Measurements from ENCODE around the gene ZFPM1.

ZFPM1 gene

GRCh38 chr16:88584676-88585075 lies 131.6 kb downstream of the ZFPM1 start:
- no peaks in the 10 kb centered on the region for H3K4me1 ChIP-seq (ENCODE audit: control insufficient read depth, insufficient read depth, low read length, poor library complexity, severe bottlenecking)
- H3K27ac ChIP-seq (ENCODE audit: low read depth, low read length, severe bottlenecking) = no peak overlapping the region
- H3K4me3 ChIP-seq (ENCODE audit: extremely low read depth, insufficient read depth, low read length, poor library complexity, severe bottlenecking) = no peak overlapping the region
- 86% methylated on average over 3 of the region's 6 CpGs; no CpG with 5 or more reads in 1 of the 2 experiments for WGBS, 2 experiments (ENCODE audit: insufficient coverage in 2 of 2)
- H3K9me3 ChIP-seq (ENCODE audit: control insufficient read depth, low read length) = no peaks in the 10 kb centered on the region
- H3K36me3 ChIP-seq (ENCODE audit: control insufficient read depth, insufficient read depth, low read length) = peaks cover 74% of the 10 kb centered on the region

- WGBS, 2 experiments (ENCODE audit: insufficient coverage in 2 of 2) = 96 to 100% methylated on average over 7 to 8 of the region's 8 CpGs
These were observed 132.2 kb downstream of the ZFPM1 start for GRCh38 chr16:88585269-88585668.

DNA sequence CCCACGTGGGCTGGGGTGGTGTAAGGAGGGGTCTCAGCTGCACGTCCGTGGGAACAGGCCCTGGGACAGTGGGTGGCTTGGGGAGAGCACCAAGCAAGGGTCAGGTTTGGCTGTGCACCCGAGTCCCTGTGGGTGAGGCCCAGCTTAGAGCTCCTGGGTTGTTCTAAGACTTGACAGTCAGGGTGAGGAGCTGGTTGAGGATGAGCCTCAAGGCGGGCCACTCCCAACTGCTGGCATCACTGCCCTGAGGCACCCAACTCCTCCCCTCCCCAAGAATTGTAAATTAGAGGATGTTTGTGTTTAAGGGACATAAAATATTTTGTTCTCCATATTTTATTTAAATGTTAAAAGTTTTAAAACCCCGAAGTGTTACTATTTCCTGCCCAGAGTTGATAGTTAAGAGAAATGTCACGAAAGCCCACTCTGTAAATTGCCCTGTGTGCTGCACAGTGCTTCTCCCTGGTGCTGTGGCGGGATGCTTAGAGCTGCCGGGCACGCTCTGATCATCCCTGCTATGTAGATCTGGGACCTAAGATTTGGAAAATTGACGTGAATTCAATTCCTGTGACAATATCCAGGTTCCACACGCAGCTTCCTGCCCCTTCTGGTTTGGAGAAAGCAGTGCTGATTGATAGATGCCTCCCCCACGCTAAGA lies 133.0 kb downstream of the ZFPM1 start:
- Histone ChIP-seq H3K9me3 (ENCODE audit: control insufficient read depth, low read length) (no peaks in the 10 kb centered on the region), H3K27ac (ENCODE audit: low read depth, low read length, severe bottlenecking) (no peak overlapping the region), H3K4me1 (ENCODE audit: control insufficient read depth, insufficient read depth, low read length, poor library complexity, severe bottlenecking) (no peaks in the 10 kb centered on the region), H3K36me3 (ENCODE audit: control insufficient read depth, insufficient read depth, low read length) (peaks cover 73% of the 10 kb centered on the region), H3K4me3 (ENCODE audit: extremely low read depth, insufficient read depth, low read length, poor library complexity, severe bottlenecking) (no peak overlapping the region)
- 93 to 96% methylated on average over 11 of the region's 13 CpGs for WGBS, 2 experiments (ENCODE audit: insufficient coverage in 2 of 2)

More at GRCh38 chr16:88585269-88585668, 132.2 kb downstream of the ZFPM1 start:
- H3K4me1 ChIP-seq (ENCODE audit: control insufficient read depth, insufficient read depth, low read length, poor library complexity, severe bottlenecking) = no peaks in the 10 kb centered on the region
- H3K9me3 ChIP-seq (ENCODE audit: control insufficient read depth, low read length) = no peaks in the 10 kb centered on the region
- H3K4me3 ChIP-seq (ENCODE audit: extremely low read depth, insufficient read depth, low read length, poor library complexity, severe bottlenecking) = no peak overlapping the region
- H3K36me3 ChIP-seq (ENCODE audit: control insufficient read depth, insufficient read depth, low read length) = peaks cover 74% of the 10 kb centered on the region
- H3K27ac ChIP-seq (ENCODE audit: low read depth, low read length, severe bottlenecking) = no peak overlapping the region

All from mesodermal cell (in vitro differentiated cells).